Tibial nerve (tissue), 4 donors: Measurements from ENCODE around the gene CD6.

Experiments used
- EP300 ChIP-seq, 2 donors: sonication (generic); formaldehyde crosslinking; IDR thresholded peaks; one replicate each; pipeline ENCODE4 v1.6.1; 2017; ENCODE audit warnings: antibody characterized with exemption in 2 of 2, mild to moderate bottlenecking in 1 of 2
- POLR2A ChIP-seq, 2 donors: fragments of 450-650 bp; IDR thresholded peaks; one replicate each; pipeline ENCODE4 v1.6.1; 2017; ENCODE audit warnings: antibody characterized with exemption in 2 of 2, mild to moderate bottlenecking in 2 of 2, moderate library complexity in 2 of 2
- TF ChIP-seq, protein P1 (sequence below), 5 experiments: fragments of 200-600 bp in 3 of 5; fragments of 450-650 bp in 2 of 5; sonication (generic) in 3 of 5; IDR thresholded peaks; one replicate each; pipeline ENCODE4 v1.5.1; 2016 to 2019; ENCODE audit warnings: antibody characterized with exemption in 5 of 5, mild to moderate bottlenecking in 3 of 5, moderate library complexity in 2 of 5

GRCh38 chr11:60960405-60960804 is 11.1 kb upstream of the CD6 start:
- TF ChIP-seq, protein P1, sequence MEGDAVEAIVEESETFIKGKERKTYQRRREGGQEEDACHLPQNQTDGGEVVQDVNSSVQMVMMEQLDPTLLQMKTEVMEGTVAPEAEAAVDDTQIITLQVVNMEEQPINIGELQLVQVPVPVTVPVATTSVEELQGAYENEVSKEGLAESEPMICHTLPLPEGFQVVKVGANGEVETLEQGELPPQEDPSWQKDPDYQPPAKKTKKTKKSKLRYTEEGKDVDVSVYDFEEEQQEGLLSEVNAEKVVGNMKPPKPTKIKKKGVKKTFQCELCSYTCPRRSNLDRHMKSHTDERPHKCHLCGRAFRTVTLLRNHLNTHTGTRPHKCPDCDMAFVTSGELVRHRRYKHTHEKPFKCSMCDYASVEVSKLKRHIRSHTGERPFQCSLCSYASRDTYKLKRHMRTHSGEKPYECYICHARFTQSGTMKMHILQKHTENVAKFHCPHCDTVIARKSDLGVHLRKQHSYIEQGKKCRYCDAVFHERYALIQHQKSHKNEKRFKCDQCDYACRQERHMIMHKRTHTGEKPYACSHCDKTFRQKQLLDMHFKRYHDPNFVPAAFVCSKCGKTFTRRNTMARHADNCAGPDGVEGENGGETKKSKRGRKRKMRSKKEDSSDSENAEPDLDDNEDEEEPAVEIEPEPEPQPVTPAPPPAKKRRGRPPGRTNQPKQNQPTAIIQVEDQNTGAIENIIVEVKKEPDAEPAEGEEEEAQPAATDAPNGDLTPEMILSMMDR (IDR thresholded peaks at IDR 0.05), result no peak
- TF ChIP-seq POLR2A (IDR thresholded peaks at IDR 0.05), result no peak
- TF ChIP-seq EP300 (IDR thresholded peaks at IDR 0.05), result no peak
